GM12878 (cell line): ENCODE results near the gene NME5. TPM values are rescaled to one million over a fixed set of nuclear protein-coding genes. Genes with fewer than 3 reads are reported as not detected.

Experiments used
- ATAC-seq: fragments of 200-7000 bp; cut with Tn5 transposase; 3 replicates; pipeline ENCODE4 v1.9.1; 2020; ENCODE audit warnings: mild to moderate bottlenecking, moderate library complexity
- BruUV-seq: library from RNA; stranded (reverse); fragments of 400-500 nt; replicated peaks from 2 replicates; lab custom pipeline; 2021; lab: Mats Ljungman, UMichigan
- CTCF ChIA-PET: fragments of 300-600 bp; sonication (Branson Sonifier 250); formaldehyde crosslinking; extraction: SDS; loops from one replicate; lab custom pipeline; 2021; ENCODE audit warnings: inconsistent platforms; lab: Yijun Ruan, JAX
- POLR2A ChIA-PET: fragments of 350-600 bp; formaldehyde crosslinking; extraction: SDS; loops from one replicate; lab custom pipeline; 2021; ENCODE audit warnings: inconsistent platforms; lab: Charles Lee
- RAD21 ChIA-PET: fragments of 300-600 bp; sonication (Branson Sonifier 250); formaldehyde crosslinking; loops from one replicate; lab custom pipeline; 2023; ENCODE audit warnings: antibody characterized with exemption; ENCODE audit not compliant: unreplicated experiment; lab: Charles Lee
- SMC1A ChIA-PET: fragments of 300-600 bp; sonication (Branson Sonifier 250); formaldehyde crosslinking; loops from one replicate; lab custom pipeline; 2023; ENCODE audit not compliant: unreplicated experiment, uncharacterized antibody; lab: Charles Lee
- DNase-seq: peaks from one replicate; pipeline ENCODE4 v3.0.0-alpha.2; 2011; ENCODE audit warnings: low read depth, low spot score
- FAIRE-seq: peaks from 3 replicates; lab custom pipeline; 2011; peaks lifted over from hg19 to GRCh38; lab: Jason Lieb, UNC
- H2AFZ ChIP-seq: 2 replicates; pipeline ENCODE4 v1.6.0; 2011; ENCODE audit warnings: low read depth, low read length, control low read depth; ENCODE audit not compliant: control insufficient read depth
- H3K27ac ChIP-seq: 2 replicates; pipeline ENCODE4 v1.5.1; 2011; ENCODE audit warnings: control low read depth; ENCODE audit not compliant: control insufficient read depth, insufficient read depth
- H3K27me3 ChIP-seq, 2 experiments: replicated peaks in 1 of 2; 2 replicates each; pipeline versions ENCODE4 v1.6.0 to v1.6.1; 2011; ENCODE audit warnings: low read length in 1 of 2; ENCODE audit not compliant: control insufficient read depth in 2 of 2, insufficient read depth in 2 of 2
- H3K36me3 ChIP-seq, 2 experiments: 2 replicates each; pipeline ENCODE4 v1.5.1; 2011; ENCODE audit warnings: low read length in 1 of 2; ENCODE audit not compliant: control insufficient read depth in 2 of 2, insufficient read depth in 2 of 2
- H3K4me1 ChIP-seq: 2 replicates; pipeline ENCODE4 v1.6.1; 2011; ENCODE audit warnings: mild to moderate bottlenecking, low read length, moderate library complexity, mixed read lengths; ENCODE audit not compliant: control insufficient read depth, insufficient read depth
- H3K4me2 ChIP-seq: 2 replicates; pipeline ENCODE4 v1.6.0; 2011; ENCODE audit warnings: control low read depth; ENCODE audit not compliant: control insufficient read depth, insufficient read depth
- H3K4me3 ChIP-seq: fragments of 200-600 bp; sonication (generic); 2 replicates; pipeline ENCODE4 v1.5.1; 2016
- H3K79me2 ChIP-seq: 2 replicates; pipeline ENCODE4 v1.6.0; 2011; ENCODE audit warnings: low read length; ENCODE audit not compliant: control insufficient read depth, insufficient read depth
- H3K9ac ChIP-seq: 2 replicates; pipeline ENCODE4 v1.8.0; 2011; ENCODE audit warnings: low read length, control low read depth, mixed read lengths; ENCODE audit not compliant: control insufficient read depth, insufficient read depth
- H3K9me3 ChIP-seq: replicated peaks from 3 replicates; pipeline ENCODE4 v1.5.1; 2011; ENCODE audit warnings: mild to moderate bottlenecking, low read length; ENCODE audit not compliant: control insufficient read depth, insufficient read depth
- H4K20me1 ChIP-seq: 2 replicates; pipeline ENCODE4 v1.6.0; 2011; ENCODE audit not compliant: control insufficient read depth, insufficient read depth
- CBX3 ChIP-seq: fragments of 200-600 bp; sonication (generic); IDR thresholded peaks from 2 replicates; pipeline ENCODE4 v1.6.1; 2016; ENCODE audit warnings: low read depth, borderline replicate concordance
- CHD4 ChIP-seq: fragments of 200-600 bp; sonication (generic); IDR thresholded peaks from 2 replicates; pipeline ENCODE4 v1.6.1; 2016; ENCODE audit warnings: mild to moderate bottlenecking
- HDAC6 ChIP-seq: fragments of 200-600 bp; sonication (generic); IDR thresholded peaks from one replicate; pipeline ENCODE4 v1.8.0; 2017; ENCODE audit warnings: antibody characterized with exemption; ENCODE audit not compliant: unreplicated experiment
- IKZF2 ChIP-seq, 2 experiments: fragments of 450-650 bp; IDR thresholded peaks; 2 replicates each; pipeline ENCODE4 v1.6.1; 2017; ENCODE audit warnings: mild to moderate bottlenecking in 2 of 2, moderate library complexity in 2 of 2
- IRF4 ChIP-seq: IDR thresholded peaks from 2 replicates; pipeline ENCODE4 v1.6.1; 2011; ENCODE audit warnings: low read depth, low read length
- PBX3 ChIP-seq: IDR thresholded peaks from 2 replicates; pipeline ENCODE4 v1.6.1; 2011; ENCODE audit warnings: mild to moderate bottlenecking, low read depth, low read length, moderate library complexity; ENCODE audit not compliant: insufficient replicate concordance
- POU2F2 ChIP-seq: IDR thresholded peaks from 3 replicates; pipeline ENCODE4 v1.6.1; 2011; ENCODE audit warnings: low read depth, mild to moderate bottlenecking, low read length, borderline replicate concordance
- PRDM15 ChIP-seq: fragments of 450-650 bp; formaldehyde crosslinking; IDR thresholded peaks from 2 replicates; pipeline ENCODE4 v1.4.0; 2020; ENCODE audit warnings: mild to moderate bottlenecking, moderate library complexity
- SIX5 ChIP-seq: IDR thresholded peaks from 2 replicates; pipeline ENCODE4 v1.6.1; 2011; ENCODE audit warnings: mild to moderate bottlenecking, low read depth, low read length, moderate library complexity; ENCODE audit not compliant: severe bottlenecking
- SPI1 ChIP-seq: IDR thresholded peaks from 2 replicates; pipeline ENCODE4 v1.6.1; 2011; ENCODE audit warnings: low read depth, mild to moderate bottlenecking, low read length, moderate library complexity, borderline replicate concordance; ENCODE audit not compliant: insufficient read depth
- SREBF2 ChIP-seq: IDR thresholded peaks from 2 replicates; pipeline ENCODE4 v1.6.1; 2012; ENCODE audit warnings: mild to moderate bottlenecking, low read length
- TCF3 ChIP-seq: IDR thresholded peaks from 2 replicates; pipeline ENCODE4 v1.6.1; 2012; ENCODE audit warnings: low read depth, mild to moderate bottlenecking, low read length, borderline replicate concordance; ENCODE audit not compliant: insufficient read depth
- YBX1 ChIP-seq: fragments of 450-650 bp; IDR thresholded peaks from 2 replicates; pipeline ENCODE4 v1.6.1; 2016; ENCODE audit warnings: antibody characterized with exemption
- ZNF274 ChIP-seq: IDR thresholded peaks from one replicate; pipeline ENCODE4 v1.8.0; 2011; ENCODE audit not compliant: insufficient read length, insufficient read depth
- ZNF622 ChIP-seq: fragments of 450-650 bp; IDR thresholded peaks from 2 replicates; pipeline ENCODE4 v1.6.1; 2017; ENCODE audit warnings: mild to moderate bottlenecking, inconsistent platforms
- WGBS: methylation state at CpG from one replicate; pipeline ENCODE4 v1.1.6; 2016; ENCODE audit warnings: low lambda C conversion rate; ENCODE audit not compliant: insufficient replicate concordance, insufficient coverage; ENCODE audit errors: missing lambda C conversion rate; 5-methylcytosine and 5-hydroxymethylcytosine counted together
- in situ Hi-C: fragments of 300-500 bp; cut with MboI; formaldehyde crosslinking; loops from 9 replicates; pipeline ENCODE4 v1.14.3; 2018; ENCODE audit warnings: mixed read lengths
- intact Hi-C: fragments of 100-400 bp; cut with micrococcal nuclease; formaldehyde crosslinking; loops from one replicate; pipeline ENCODE4 v1.14.2; 2022; ENCODE audit not compliant: unreplicated experiment
- polyA plus RNA-seq, 11 experiments: library from polyadenylated mRNA; depleted of rRNA in 4 of 11; unstranded in 6 of 11; stranded (reverse) in 5 of 11; fragments of >200 nt; fragmentation: Nextera tagmentation in 4 of 11; fragmentation: Illumina TruSeq in 1 of 11; extraction: Ambion mirVana in 4 of 11; extraction: Trizol in 1 of 11; gene quantifications; 1 replicate in 1 of 11; 2 replicates in 10 of 11; pipeline versions ENCODE4 v1.2.1 to v1.2.3, GENCODE V29; 2011 to 2016; ENCODE audit warnings: inconsistent platforms in 2 of 11, missing spikeins in 2 of 11, low read depth in 1 of 11
- total RNA-seq, 4 experiments: library from RNA; depleted of rRNA in 3 of 4; stranded (reverse); fragments of >200 nt in 3 of 4; fragmentation: Illumina TruSeq in 1 of 4; extraction: Trizol in 1 of 4; gene quantifications; 2 replicates each; pipeline versions ENCODE4 v1.2.1 to v1.2.3, GENCODE V29; 2013 to 2021
- TF ChIP-seq, protein P1 (sequence below): fragments of 450-650 bp; IDR thresholded peaks from 2 replicates; pipeline ENCODE4 v1.6.1; 2017; ENCODE audit warnings: mild to moderate bottlenecking, moderate library complexity

Gene NME5
- total and polyA plus RNA-seq, 10 of the 15 experiments (the other 5 are each of a cell fraction or from before 2014, with no cell fraction given) = 0.22 to 0.52 TPM; not detected in 8

GRCh38 chr5:138140268-138140667 lies 1.0 kb upstream of the NME5 start:
- no TSS peak for BruUV-seq
- H3K4me2 ChIP-seq = no peak overlapping the region
- H3K9ac ChIP-seq = no peak overlapping the region
- no peak for FAIRE-seq
- 50% methylated on average over 4 of the region's 4 CpGs for WGBS
- ATAC-seq = no peak
- no peak overlapping the region for H2AFZ ChIP-seq
- ChIA-PET SMC1A (interaction anchor here (0.7 to 1.3 kb wide), 2 partner anchors 9 to 58 kb away, joined by 3 to 5 read pairs; no protein-coding TSS in a partner anchor), CTCF (interaction anchor here (0.6 to 1.9 kb wide), 3 partner anchors 63 to 989 kb away, joined by 3 to 8 read pairs (median 8); no protein-coding TSS in a partner anchor), RAD21 (interaction anchor here (1.2 to 1.4 kb wide), 2 partner anchors 63 to 361 kb away, joined by 3 to 4 read pairs; no protein-coding TSS in a partner anchor), POLR2A (no interaction called here)
- no peaks in the 10 kb centered on the region for H3K27me3 ChIP-seq
- DNase-seq = no peak
- H3K4me3 ChIP-seq = no peak overlapping the region
- no peaks in the 10 kb centered on the region for H4K20me1 ChIP-seq
- no peaks in the 10 kb centered on the region for H3K9me3 ChIP-seq
- intact Hi-C loops (no loop called here), in situ Hi-C loops (no loop called here)
- no peak overlapping the region for H3K27ac ChIP-seq
- no peaks in the 10 kb centered on the region for H3K36me3 ChIP-seq
- H3K79me2 ChIP-seq = no peaks in the 10 kb centered on the region
- no peaks in the 10 kb centered on the region for H3K4me1 ChIP-seq
- TF ChIP-seq CHD4 (no peak), YBX1 (no peak), SIX5 (no peak), IKZF2 (IDR thresholded peaks at IDR 0.05) (no peak), CBX3 (no peak), ZNF622 (no peak), SPI1 (no peak), ZNF274 (no peak), HDAC6 (no peak), IRF4 (no peak), PRDM15 (no peak), PBX3 (no peak), TCF3 (no peak), POU2F2 (no peak), SREBF2 (no peak)
- TF ChIP-seq, protein P1, sequence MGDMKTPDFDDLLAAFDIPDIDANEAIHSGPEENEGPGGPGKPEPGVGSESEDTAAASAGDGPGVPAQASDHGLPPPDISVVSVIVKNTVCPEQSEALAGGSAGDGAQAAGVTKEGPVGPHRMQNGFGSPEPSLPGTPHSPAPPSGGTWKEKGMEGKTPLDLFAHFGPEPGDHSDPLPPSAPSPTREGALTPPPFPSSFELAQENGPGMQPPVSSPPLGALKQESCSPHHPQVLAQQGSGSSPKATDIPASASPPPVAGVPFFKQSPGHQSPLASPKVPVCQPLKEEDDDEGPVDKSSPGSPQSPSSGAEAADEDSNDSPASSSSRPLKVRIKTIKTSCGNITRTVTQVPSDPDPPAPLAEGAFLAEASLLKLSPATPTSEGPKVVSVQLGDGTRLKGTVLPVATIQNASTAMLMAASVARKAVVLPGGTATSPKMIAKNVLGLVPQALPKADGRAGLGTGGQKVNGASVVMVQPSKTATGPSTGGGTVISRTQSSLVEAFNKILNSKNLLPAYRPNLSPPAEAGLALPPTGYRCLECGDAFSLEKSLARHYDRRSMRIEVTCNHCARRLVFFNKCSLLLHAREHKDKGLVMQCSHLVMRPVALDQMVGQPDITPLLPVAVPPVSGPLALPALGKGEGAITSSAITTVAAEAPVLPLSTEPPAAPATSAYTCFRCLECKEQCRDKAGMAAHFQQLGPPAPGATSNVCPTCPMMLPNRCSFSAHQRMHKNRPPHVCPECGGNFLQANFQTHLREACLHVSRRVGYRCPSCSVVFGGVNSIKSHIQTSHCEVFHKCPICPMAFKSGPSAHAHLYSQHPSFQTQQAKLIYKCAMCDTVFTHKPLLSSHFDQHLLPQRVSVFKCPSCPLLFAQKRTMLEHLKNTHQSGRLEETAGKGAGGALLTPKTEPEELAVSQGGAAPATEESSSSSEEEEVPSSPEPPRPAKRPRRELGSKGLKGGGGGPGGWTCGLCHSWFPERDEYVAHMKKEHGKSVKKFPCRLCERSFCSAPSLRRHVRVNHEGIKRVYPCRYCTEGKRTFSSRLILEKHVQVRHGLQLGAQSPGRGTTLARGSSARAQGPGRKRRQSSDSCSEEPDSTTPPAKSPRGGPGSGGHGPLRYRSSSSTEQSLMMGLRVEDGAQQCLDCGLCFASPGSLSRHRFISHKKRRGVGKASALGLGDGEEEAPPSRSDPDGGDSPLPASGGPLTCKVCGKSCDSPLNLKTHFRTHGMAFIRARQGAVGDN = no peak
